ENCODE results near the gene PEX11B. TPM values are rescaled to one million over a fixed set of nuclear protein-coding genes. Genes with fewer than 3 reads are reported as not detected.

Gene PEX11B
- total and polyA plus RNA-seq, 8 donors, result 31.9 to 53.1 (median 43.8) TPM

- Histone ChIP-seq H3K27me3 (no peaks in the 10 kb centered on the region), H3K9me3 (no peaks in the 10 kb centered on the region), H3K4me1 (peaks cover 25 to 38% of the 10 kb centered on the region in 2 donors), H3K27ac (peak overlapping the region; percentile 86 to 93), H3K36me3 (no peaks in the 10 kb centered on the region), H3K4me3 (no peak overlapping the region)
- peak; percentile 88 to 96 (median 92) for DNase-seq
- peak; percentile 96 for ATAC-seq
- intact Hi-C loops (cut with DNase I), result no loop called here
- TF ChIP-seq CTCF (IDR thresholded peaks at IDR 0.05), result peak; percentile 80 to 96
Observed at GRCh38 chr1:145891587-145892485, 26.7 kb downstream of the PEX11B start.

DNA sequence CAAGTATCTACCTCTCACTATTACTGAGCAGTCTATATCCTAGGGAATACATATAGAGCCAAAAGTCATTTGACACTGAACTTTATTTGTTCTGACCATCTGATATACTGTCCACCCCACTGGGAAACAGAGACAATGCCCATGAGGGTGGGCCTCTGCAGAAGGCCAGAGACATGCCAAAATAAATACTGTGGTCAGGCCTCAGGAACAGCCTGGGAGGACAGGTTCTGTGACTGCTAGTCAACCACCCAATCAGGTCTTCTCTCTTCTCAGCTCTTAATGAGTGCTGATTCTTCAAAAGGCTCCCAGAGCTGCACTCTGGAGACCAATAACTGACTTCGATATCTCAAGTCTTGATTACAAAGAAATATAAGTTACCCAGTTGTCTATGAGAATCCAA lies 27.4 kb downstream of the PEX11B start:
- peaks cover 28 to 38% of the 10 kb centered on the region in 2 donors for H3K4me1 ChIP-seq
- ATAC-seq (peak; percentile 67), DNase-seq (peak in 2 of 4 donors; percentile 51 to 56)
- H3K4me3 ChIP-seq, result no peak overlapping the region
- H3K9me3 ChIP-seq, result no peaks in the 10 kb centered on the region
- no peak for TF ChIP-seq CTCF (IDR thresholded peaks at IDR 0.05)
- H3K27ac ChIP-seq, result peak overlapping the region; percentile 86 to 93
- intact Hi-C loops (cut with DNase I), result no loop called here
- H3K36me3 ChIP-seq, result no peaks in the 10 kb centered on the region
- H3K27me3 ChIP-seq, result no peaks in the 10 kb centered on the region

GRCh38 chr1:145889722-145890121 lies 28.8 kb downstream of the PEX11B start:
- peaks cover 28 to 50% of the 10 kb centered on the region in 2 donors for H3K4me1 ChIP-seq
- DNase-seq, result no peak
- peak overlapping the region in 1 of 2 donors; percentile 51 for H3K27ac ChIP-seq
- H3K4me3 ChIP-seq, result no peak overlapping the region
- H3K36me3 ChIP-seq, result no peaks in the 10 kb centered on the region
- H3K9me3 ChIP-seq, result no peaks in the 10 kb centered on the region
- no peak for TF ChIP-seq CTCF (IDR thresholded peaks at IDR 0.05)
- intact Hi-C loops (cut with DNase I), result no loop called here
- peaks cover 0 to 7% of the 10 kb centered on the region in 2 donors for H3K27me3 ChIP-seq
- ATAC-seq, result no peak

- H3K36me3 ChIP-seq, result no peaks in the 10 kb centered on the region
- H3K9me3 ChIP-seq, result no peaks in the 10 kb centered on the region
- ATAC-seq, result no peak
- H3K27me3 ChIP-seq, result peaks cover 0 to 16% of the 10 kb centered on the region in 2 donors
- TF ChIP-seq CTCF (IDR thresholded peaks at IDR 0.05), result no peak
- H3K27ac ChIP-seq, result no peak overlapping the region
- intact Hi-C loops (cut with DNase I), result no loop called here
- peaks cover 24 to 40% of the 10 kb centered on the region in 2 donors for H3K4me1 ChIP-seq
- no peak for DNase-seq
- H3K4me3 ChIP-seq, result no peak overlapping the region
Observed at GRCh38 chr1:145887631-145888030, 30.9 kb downstream of the PEX11B start.

GRCh38 chr1:145886816-145887215 lies 31.7 kb downstream of the PEX11B start:
- Histone ChIP-seq H3K9me3 (no peaks in the 10 kb centered on the region), H3K4me1 (peaks cover 18 to 32% of the 10 kb centered on the region in 2 donors), H3K4me3 (no peak overlapping the region), H3K36me3 (no peaks in the 10 kb centered on the region), H3K27me3 (peaks cover 0 to 16% of the 10 kb centered on the region in 2 donors), H3K27ac (peak overlapping the region in 1 of 2 donors; percentile 37)
- ATAC-seq, result no peak
- intact Hi-C loops (cut with DNase I), result no loop called here
- TF ChIP-seq CTCF (IDR thresholded peaks at IDR 0.05), result no peak
- no peak for DNase-seq

Measured in left lung (tissue), 10 donors.